ENCODE results near the gene FAAP20. TPM values are rescaled to one million over a fixed set of nuclear protein-coding genes. Genes with fewer than 3 reads are reported as not detected.

FAAP20 gene
- total RNA-seq, 1 donor from 2014 or later, result 38.3 TPM

- no peak for TF ChIP-seq CTCF (IDR thresholded peaks at IDR 0.05)
- intact Hi-C loops (cut with DNase I), result no loop called here
- no peaks in the 10 kb centered on the region for H3K9me3 ChIP-seq
- H3K36me3 ChIP-seq, result peaks cover 0 to 3% of the 10 kb centered on the region in 2 donors
- no peak overlapping the region for H3K27ac ChIP-seq
- no peaks in the 10 kb centered on the region for H3K27me3 ChIP-seq
- no peak overlapping the region for H3K4me3 ChIP-seq
- no peaks in the 10 kb centered on the region for H3K4me1 ChIP-seq
- DNase-seq (ENCODE audit: low spot score in 2 of 2), result no peak
These were observed 15.7 kb downstream of the FAAP20 start for GRCh38 chr1:2178875-2179274.

- Histone ChIP-seq H3K9me3 (no peaks in the 10 kb centered on the region), H3K27ac (no peak overlapping the region), H3K4me3 (no peak overlapping the region), H3K4me1 (no peaks in the 10 kb centered on the region), H3K27me3 (no peaks in the 10 kb centered on the region), H3K36me3 (peaks cover 0 to 3% of the 10 kb centered on the region in 2 donors)
- TF ChIP-seq CTCF (IDR thresholded peaks at IDR 0.05), result no peak
- no peak for DNase-seq (ENCODE audit: low spot score in 2 of 2)
- intact Hi-C loops (cut with DNase I), result no loop called here
These were observed 16.5 kb downstream of the FAAP20 start for GRCh38 chr1:2177946-2178538.

GRCh38 chr1:2177541-2177940 is 17.0 kb downstream of the FAAP20 start:
- Histone ChIP-seq H3K27ac (no peak overlapping the region), H3K9me3 (no peaks in the 10 kb centered on the region), H3K27me3 (no peaks in the 10 kb centered on the region), H3K4me3 (no peak overlapping the region), H3K4me1 (no peaks in the 10 kb centered on the region), H3K36me3 (peaks cover 0 to 3% of the 10 kb centered on the region in 2 donors)
- TF ChIP-seq CTCF (IDR thresholded peaks at IDR 0.05), result no peak
- intact Hi-C loops (cut with DNase I), result no loop called here
- DNase-seq (ENCODE audit: low spot score in 2 of 2), result no peak

- H3K9me3 ChIP-seq, result no peaks in the 10 kb centered on the region
- no peak overlapping the region for H3K27ac ChIP-seq
- H3K4me3 ChIP-seq, result no peak overlapping the region
- H3K36me3 ChIP-seq, result no peaks in the 10 kb centered on the region
- no peaks in the 10 kb centered on the region for H3K4me1 ChIP-seq
- no peak for DNase-seq (ENCODE audit: low spot score in 2 of 2)
- H3K27me3 ChIP-seq, result no peaks in the 10 kb centered on the region
- intact Hi-C loops (cut with DNase I), result no loop called here
- TF ChIP-seq CTCF (IDR thresholded peaks at IDR 0.05), result no peak
These were observed 18.0 kb downstream of the FAAP20 start for GRCh38 chr1:2176615-2177014.

- H3K4me1 ChIP-seq, result no peaks in the 10 kb centered on the region
- DNase-seq (ENCODE audit: low spot score in 2 of 2), result no peak
- intact Hi-C loops (cut with DNase I), result loop anchor here (2.0 kb wide), 1 partner anchor 231 kb away; no protein-coding TSS in a partner anchor
- no peaks in the 10 kb centered on the region for H3K27me3 ChIP-seq
- H3K27ac ChIP-seq, result no peak overlapping the region
- no peaks in the 10 kb centered on the region for H3K36me3 ChIP-seq
- H3K9me3 ChIP-seq, result no peaks in the 10 kb centered on the region
- TF ChIP-seq CTCF (IDR thresholded peaks at IDR 0.05), result no peak
- H3K4me3 ChIP-seq, result no peak overlapping the region
These were observed 18.7 kb downstream of the FAAP20 start for GRCh38 chr1:2175681-2176454.
